NT2/D1 (cell line): ENCODE measurements around the gene COL11A2.

ENCODE experiments used
- SUZ12 ChIP-seq: IDR thresholded peaks from 2 replicates; pipeline ENCODE4 v1.6.1; 2011; ENCODE audit not compliant: insufficient read length, insufficient read depth; ENCODE audit errors: extremely low read depth
- YY1 ChIP-seq: IDR thresholded peaks from 2 replicates; pipeline ENCODE4 v1.6.1; 2011; ENCODE audit not compliant: insufficient read length, insufficient read depth
- ZNF274 ChIP-seq: IDR thresholded peaks from 2 replicates; pipeline ENCODE4 v1.6.1; 2011; ENCODE audit warnings: mild to moderate bottlenecking, low read depth, low read length

- TF ChIP-seq ZNF274 (no peak), YY1 (no peak), SUZ12 (no peak)
These were observed 35.7 kb downstream of the COL11A2 start for GRCh38 chr6:33156561-33156960.
